Parathyroid adenoma (tissue), 2 donors: ENCODE data around the gene PHACTR2.

Source experiments
- H2AFZ ChIP-seq: fragments of 300-600 bp; sonication (generic); one replicate; pipeline ENCODE4 v1.7.0; 2017; ENCODE audit warnings: antibody characterized with exemption, mild to moderate bottlenecking
- H3K27ac ChIP-seq: fragments of 300-600 bp; sonication (generic); one replicate; pipeline ENCODE4 v1.7.0; 2017
- H3K27me3 ChIP-seq: fragments of 300-600 bp; sonication (generic); one replicate; pipeline ENCODE4 v1.7.0; 2017; ENCODE audit warnings: low read length; ENCODE audit not compliant: control insufficient read depth, insufficient read depth
- H3K36me3 ChIP-seq: fragments of 300-600 bp; sonication (generic); one replicate; pipeline ENCODE4 v1.7.0; 2017; ENCODE audit warnings: low read length; ENCODE audit not compliant: control insufficient read depth, insufficient read depth
- H3K4me1 ChIP-seq: fragments of 300-600 bp; sonication (generic); one replicate; pipeline ENCODE4 v1.7.0; 2017; ENCODE audit warnings: control low read depth
- H3K4me2 ChIP-seq: fragments of 300-600 bp; sonication (generic); one replicate; pipeline ENCODE4 v1.7.0; 2017; ENCODE audit warnings: low read length
- H3K4me3 ChIP-seq: fragments of 300-600 bp; sonication (generic); one replicate; pipeline ENCODE4 v1.7.0; 2017; ENCODE audit warnings: low read depth, low read length
- H3K79me2 ChIP-seq: fragments of 300-600 bp; sonication (generic); one replicate; pipeline ENCODE4 v1.7.0; 2017; ENCODE audit warnings: control low read depth
- H3K9ac ChIP-seq: fragments of 300-600 bp; sonication (generic); one replicate; pipeline ENCODE4 v1.7.0; 2017; ENCODE audit warnings: mild to moderate bottlenecking
- H3K9me3 ChIP-seq: fragments of 300-600 bp; sonication (generic); one replicate; pipeline ENCODE4 v1.7.0; 2017; ENCODE audit warnings: low read length; ENCODE audit not compliant: control insufficient read depth
- TF ChIP-seq, protein P1 (sequence below): fragments of 300-600 bp; sonication (generic); IDR thresholded peaks from one replicate; pipeline ENCODE4 v1.7.0; 2017; ENCODE audit warnings: antibody characterized with exemption, mild to moderate bottlenecking
- donor health status: primary hyperparathyroidism.

The PHACTR2 gene

DNA sequence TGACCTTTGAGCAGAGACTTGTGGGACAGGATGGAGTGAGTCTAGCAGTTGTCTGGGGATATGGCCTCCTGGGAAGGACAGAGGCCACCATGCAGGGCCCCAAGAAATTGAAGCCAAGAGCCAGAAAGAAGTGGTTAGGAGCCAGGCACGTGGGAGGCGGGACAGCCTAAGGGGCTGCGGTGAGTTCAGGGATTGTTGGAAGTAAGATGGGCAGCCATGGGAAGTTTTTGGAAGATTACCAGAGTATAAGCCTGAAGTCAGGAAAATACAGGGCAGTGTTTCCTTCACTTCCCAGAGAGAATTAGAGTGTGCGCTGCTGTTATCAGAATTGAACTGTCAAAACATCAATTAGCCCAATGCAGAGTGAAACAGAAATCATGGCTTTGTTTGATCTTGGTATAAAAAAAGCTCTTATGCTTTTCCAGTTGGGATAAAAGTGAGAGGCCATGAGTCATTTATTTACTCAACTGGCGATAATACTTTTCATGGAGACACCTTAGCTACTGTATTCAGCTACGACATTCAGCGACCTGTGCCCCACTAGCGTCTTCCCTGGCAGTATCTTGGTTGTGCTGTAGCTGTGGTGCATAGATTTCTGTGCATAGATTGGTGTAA lies 66.9 kb downstream of the PHACTR2 start:
- H3K27me3 ChIP-seq, result no peaks in the 10 kb centered on the region
- no peak overlapping the region for H3K4me3 ChIP-seq
- H3K4me1 ChIP-seq, result peaks cover 11% of the 10 kb centered on the region
- H3K27ac ChIP-seq, result no peak overlapping the region
- peaks cover 40% of the 10 kb centered on the region for H3K79me2 ChIP-seq
- H3K9ac ChIP-seq, result no peak overlapping the region
- TF ChIP-seq, protein P1, sequence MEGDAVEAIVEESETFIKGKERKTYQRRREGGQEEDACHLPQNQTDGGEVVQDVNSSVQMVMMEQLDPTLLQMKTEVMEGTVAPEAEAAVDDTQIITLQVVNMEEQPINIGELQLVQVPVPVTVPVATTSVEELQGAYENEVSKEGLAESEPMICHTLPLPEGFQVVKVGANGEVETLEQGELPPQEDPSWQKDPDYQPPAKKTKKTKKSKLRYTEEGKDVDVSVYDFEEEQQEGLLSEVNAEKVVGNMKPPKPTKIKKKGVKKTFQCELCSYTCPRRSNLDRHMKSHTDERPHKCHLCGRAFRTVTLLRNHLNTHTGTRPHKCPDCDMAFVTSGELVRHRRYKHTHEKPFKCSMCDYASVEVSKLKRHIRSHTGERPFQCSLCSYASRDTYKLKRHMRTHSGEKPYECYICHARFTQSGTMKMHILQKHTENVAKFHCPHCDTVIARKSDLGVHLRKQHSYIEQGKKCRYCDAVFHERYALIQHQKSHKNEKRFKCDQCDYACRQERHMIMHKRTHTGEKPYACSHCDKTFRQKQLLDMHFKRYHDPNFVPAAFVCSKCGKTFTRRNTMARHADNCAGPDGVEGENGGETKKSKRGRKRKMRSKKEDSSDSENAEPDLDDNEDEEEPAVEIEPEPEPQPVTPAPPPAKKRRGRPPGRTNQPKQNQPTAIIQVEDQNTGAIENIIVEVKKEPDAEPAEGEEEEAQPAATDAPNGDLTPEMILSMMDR, result no peak
- H2AFZ ChIP-seq, result no peak overlapping the region
- no peak overlapping the region for H3K4me2 ChIP-seq
- H3K9me3 ChIP-seq, result no peaks in the 10 kb centered on the region
- no peaks in the 10 kb centered on the region for H3K36me3 ChIP-seq

DNA sequence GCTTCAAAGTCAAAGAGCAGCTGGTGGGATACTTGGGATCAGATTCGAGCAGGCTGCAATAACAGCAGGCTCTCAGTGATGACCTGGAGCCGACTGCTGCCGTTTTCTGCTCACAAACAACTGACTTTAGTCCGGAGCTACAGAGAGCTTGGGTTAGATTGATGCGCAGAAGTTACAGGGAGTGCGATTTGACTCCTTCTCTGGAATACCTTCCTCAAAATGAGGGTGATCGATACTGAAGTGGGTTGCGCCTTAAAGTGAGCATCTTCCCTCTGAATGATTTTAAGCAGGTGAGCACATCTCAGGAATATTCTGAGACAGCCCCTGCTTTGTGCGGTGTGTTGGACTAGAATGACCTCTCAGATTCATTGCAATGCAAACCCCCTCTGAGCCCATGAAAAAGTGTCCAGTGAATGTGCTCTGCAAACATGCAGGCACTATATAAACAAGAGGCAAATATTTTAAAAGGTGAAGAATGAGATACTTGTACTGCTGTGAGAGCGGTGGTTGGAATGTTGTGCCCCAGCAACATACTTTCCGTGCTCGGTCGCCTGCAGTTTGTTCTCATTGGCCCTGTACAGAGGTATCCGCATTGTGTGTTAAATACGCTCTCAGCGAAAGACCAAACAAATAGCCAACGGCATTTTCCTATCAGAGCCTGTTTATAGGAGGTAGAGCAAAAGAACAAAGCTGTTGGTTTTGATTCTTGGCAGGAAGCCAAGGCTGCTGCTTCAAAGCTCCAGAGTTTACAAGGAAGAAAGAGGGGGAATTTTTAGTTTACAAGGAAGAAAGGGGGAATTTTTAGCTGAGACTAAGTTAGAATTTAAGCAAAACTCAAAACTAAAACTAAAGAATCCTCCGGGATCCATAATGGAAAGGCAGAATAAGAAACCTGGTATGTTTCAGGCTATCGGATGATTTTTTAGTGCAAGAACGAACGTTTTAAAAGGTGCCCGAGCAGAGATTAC lies 67.7 kb downstream of the PHACTR2 start:
- H3K4me1 ChIP-seq, result peaks cover 11% of the 10 kb centered on the region
- no peak overlapping the region for H3K4me3 ChIP-seq
- H3K27ac ChIP-seq, result no peak overlapping the region
- no peak overlapping the region for H3K9ac ChIP-seq
- H3K27me3 ChIP-seq, result no peaks in the 10 kb centered on the region
- no peaks in the 10 kb centered on the region for H3K36me3 ChIP-seq
- no peak overlapping the region for H2AFZ ChIP-seq
- TF ChIP-seq, protein P1, result no peak
- no peaks in the 10 kb centered on the region for H3K9me3 ChIP-seq
- no peak overlapping the region for H3K4me2 ChIP-seq
- H3K79me2 ChIP-seq, result peaks cover 37% of the 10 kb centered on the region

DNA sequence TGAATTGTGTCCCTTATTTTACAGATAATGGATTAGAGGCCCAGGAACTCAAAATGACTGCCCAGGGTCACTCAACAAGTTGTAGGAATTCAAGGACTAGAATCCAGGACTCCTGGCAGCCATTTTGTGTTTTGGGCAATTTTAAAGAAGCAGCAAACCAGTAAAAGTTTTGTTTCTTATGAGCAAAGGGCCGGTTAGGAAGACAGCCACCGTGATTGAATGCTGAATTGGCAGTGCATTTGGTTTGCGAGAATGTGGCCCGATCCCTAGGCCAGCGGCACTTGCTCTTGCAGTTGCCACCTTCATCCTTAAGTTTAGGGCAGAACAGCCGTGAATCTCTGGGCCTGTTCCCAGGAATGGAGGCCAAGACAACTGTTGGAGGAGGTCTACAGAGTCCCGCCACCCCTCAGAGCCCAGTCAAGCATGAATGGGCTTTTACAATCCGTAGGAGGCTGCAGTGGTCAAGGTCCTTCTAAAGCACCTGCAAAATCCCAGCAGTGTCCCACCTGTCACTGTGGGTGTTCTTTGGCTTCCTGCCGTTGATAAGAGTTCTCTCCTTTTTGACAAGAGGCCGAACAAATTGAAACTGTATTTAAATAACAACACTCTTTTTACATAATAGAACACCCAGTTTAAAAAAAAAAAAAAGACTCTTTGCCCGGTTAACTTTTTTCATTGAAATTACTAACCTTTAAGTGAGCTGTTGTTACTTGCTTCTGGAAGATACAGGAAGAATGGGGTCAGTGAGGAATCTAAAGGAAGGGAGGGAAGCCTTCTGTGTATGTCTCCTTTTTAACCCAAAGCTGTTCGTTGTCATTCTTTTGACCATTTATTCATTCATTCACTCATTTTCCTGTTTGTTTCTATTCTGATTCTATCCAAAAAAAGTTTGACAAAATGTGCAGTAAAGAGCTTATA lies 68.7 kb downstream of the PHACTR2 start:
- Histone ChIP-seq H3K4me1 (peaks cover 11% of the 10 kb centered on the region), H3K36me3 (no peaks in the 10 kb centered on the region), H3K4me3 (no peak overlapping the region), H3K27me3 (no peaks in the 10 kb centered on the region), H3K27ac (no peak overlapping the region), H3K4me2 (no peak overlapping the region), H3K9ac (no peak overlapping the region), H3K79me2 (peaks cover 27% of the 10 kb centered on the region), H2AFZ (no peak overlapping the region), H3K9me3 (no peaks in the 10 kb centered on the region)
- TF ChIP-seq, protein P1, result no peak

DNA sequence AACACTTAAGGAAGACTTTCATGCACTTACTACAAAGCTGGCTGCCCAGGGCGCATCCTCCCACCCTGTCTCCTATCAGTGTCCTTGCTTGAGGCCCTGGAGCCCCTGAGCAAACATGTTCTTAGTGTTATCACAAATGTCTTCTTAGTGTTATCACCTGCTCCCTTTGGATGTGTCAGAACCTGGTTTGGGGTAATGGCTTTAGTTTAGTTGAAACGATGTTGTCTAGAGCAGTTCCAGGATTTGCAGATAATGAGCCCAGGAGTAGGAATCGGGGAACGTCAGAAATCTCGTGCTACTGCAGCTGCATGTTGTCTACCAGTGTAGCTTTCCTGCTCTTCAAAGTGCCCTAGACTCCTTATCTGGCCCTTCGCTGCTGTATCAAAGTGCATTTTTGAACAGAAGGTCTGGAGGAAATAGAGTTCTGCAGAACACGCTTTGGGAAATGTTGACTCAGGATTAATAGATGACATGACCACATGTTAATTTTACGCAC lies 69.6 kb downstream of the PHACTR2 start:
- TF ChIP-seq, protein P1, result no peak
- Histone ChIP-seq H2AFZ (no peak overlapping the region), H3K36me3 (no peaks in the 10 kb centered on the region), H3K79me2 (peaks cover 23% of the 10 kb centered on the region), H3K9ac (no peak overlapping the region), H3K27me3 (no peaks in the 10 kb centered on the region), H3K9me3 (no peaks in the 10 kb centered on the region), H3K4me1 (peaks cover 11% of the 10 kb centered on the region), H3K4me2 (no peak overlapping the region), H3K4me3 (no peak overlapping the region), H3K27ac (no peak overlapping the region)
